ENCODE results near the gene GABRB1.

Gene GABRB1

DNA sequence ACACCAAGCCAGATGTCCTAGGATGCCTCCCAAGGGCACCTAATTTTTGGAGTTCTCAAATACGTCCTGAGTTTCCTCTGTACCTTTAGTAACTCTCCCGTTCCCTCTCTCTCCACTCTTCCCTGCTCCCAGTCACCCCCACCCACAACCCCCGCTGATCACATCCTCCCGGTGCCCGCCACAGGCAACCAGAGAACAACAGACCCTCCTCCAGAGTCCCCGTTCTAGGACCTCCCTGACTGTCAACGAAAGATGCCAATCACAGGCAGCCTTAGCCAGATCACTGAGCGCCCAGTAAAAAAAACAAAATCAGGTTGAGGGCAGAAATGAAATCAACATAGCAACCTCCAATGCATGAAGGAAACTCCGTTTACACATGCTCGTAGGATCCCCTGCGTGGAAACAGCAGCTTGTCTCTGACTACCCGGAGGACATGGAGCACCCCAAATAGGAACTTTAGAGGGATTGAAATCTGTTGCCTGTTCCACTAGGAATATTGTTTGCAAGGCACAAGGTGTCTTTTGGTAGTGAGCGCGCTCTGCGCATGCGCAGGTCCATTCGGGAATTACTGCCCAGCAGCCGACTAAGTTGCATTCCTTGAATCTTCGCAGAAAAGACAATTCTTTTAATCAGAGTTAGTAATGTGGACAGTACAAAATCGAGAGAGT, at the start of gene GABRB1:
Gene GABRB1, plus strand, starts transcription at position 557 of the 668 bp plus-strand sequence.
- DNase-seq (ENCODE audit: low read depth in 2 of 2): no peak

DNA sequence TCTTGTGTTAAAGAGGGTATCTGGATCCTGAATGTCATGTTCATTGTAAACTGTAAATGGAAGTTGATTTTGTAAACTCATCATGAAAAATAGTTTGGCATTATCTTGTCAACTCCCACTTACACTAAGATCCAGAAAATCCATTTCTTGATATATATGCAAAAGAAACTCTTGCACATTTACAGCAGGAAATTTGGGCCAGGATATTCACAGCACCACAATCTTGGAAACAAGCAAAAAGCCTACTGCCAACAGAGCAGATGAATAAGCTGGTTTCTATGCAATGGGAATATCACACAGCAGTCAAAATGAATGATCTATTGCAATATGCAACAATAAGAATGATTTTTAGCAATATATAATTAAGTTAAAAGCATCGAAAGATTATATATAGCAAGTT, 46.6 kb upstream of the GABRB1 start:
- no peak for DNase-seq (ENCODE audit: low read depth in 2 of 2)

DNA sequence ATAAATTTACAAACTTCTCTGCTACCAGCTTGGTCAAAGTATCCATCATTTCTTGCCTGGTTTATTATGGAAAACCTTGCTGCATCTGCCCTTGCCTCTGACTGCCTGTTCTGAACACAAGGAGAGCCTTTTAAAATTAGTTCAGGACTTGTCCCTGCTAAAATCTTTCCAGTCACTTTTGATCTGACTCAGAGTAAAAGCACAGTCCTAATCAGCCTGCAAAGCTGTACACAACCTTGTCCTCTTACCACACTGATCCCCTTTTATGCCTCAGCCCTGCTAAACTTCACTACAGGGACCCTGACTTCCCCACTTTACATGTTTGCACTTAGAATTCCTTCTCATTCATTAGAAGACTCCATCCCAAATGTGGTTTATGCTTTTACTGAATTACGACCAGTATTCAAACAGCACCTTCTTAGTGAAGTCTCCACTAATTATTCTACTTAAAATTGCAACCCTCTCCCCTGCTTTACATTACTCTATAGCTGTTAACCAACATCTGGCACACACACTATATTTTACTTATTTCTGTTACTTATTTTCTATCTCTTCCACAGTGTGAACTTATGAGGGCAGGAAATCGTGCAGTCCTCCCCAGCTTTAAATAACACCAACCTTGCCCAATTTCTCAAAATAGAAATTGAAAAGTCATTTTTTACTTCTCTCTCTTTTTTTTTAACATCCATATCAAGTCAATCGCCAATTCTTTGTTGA, 44.3 kb upstream of the GABRB1 start:
- no peak for DNase-seq (ENCODE audit: low read depth in 2 of 2)

DNA sequence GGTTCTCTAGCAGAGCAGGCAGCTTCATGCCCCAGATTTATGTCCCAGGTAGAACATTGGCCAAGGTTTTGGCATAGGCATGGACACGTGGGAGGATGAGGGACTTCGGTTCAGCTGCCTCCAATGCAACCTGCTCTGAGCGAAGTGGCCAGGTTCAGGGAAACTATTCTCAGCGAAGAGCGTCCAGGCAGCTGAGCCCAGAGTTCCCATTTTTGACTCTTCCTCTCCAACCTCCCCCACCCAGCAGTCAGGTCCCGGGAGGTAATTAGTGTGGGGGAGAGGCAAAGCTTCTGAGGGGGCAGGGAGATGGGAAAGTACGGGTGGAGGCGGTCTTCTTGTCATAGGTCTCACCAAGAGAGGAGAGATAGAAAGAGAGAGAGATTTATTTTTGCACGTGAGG, 39.0 kb upstream of the GABRB1 start:
- no peak for DNase-seq (ENCODE audit: low read depth in 2 of 2)

DNA sequence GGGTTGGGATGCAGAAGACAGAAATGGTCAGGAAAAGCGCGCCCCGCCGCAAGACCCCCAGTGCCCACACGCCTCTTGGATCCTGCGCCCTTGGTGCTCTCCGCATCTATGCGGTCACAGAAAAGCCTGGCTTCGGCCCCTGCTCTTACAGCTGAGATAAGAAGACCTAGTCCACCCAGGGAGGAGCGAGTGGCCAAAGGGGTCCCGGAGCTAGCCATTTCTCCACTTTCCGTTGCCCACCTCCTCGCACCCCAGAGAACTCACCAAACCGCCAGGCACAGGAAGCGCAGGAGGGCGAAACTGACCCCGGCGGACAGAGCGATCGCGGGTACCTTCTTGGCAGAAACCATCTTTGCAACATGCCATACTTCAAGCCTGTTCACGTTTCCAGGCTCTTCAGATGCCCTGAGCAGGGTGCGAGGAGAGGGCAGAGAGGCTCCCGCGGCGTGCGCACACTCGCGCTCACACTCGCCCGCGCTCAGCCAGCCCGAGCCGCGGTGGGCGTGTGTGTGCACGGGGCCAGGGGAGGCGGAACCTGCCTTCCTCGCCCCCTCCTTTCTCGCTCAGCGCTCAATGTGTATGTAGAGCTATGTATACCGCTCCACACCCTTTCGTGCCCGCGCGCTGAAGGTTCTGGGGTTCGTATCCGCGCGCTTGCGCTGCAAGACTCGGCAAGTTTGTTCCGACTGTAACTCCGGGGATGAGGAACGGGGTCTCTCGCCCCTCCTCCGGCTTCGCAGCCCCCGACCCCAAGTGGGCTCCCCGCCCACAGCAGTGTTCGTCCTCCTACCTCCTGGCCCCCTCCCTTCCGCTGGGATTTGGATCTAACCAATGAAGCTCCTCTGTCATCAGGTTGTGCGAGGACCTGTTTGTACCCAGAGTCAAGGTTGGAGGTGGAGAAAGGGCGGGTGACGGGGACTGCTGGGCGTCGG, 38.0 kb upstream of the GABRB1 start, which contains the start of gene GABRA4:
Gene GABRA4, minus strand, starts transcription at position 507 of the 932 bp plus-strand sequence. Its CDS starts 157 bp downstream, at position 350.
- no peak for DNase-seq (ENCODE audit: low read depth in 2 of 2)

DNA sequence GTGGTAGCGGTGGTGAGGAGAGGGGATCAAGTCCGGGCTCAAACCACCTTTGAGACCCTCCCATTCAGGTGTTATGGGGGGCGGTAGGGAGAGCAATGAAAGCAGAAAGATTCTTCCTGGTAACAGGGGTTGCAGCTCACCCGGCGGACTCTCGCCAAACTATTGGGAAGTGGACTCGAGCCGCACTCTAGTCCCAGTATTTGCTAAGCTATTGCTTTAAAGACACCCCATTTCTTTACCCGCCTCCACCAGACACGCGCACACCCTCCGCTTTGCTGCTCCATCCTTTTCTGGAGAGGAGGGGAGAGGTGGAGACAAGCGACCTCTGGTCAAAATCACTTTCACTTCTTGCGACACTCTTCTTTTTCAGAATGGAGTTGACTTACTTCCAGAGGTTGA, 37.4 kb upstream of the GABRB1 start:
- no peak for DNase-seq (ENCODE audit: low read depth in 2 of 2)

DNA sequence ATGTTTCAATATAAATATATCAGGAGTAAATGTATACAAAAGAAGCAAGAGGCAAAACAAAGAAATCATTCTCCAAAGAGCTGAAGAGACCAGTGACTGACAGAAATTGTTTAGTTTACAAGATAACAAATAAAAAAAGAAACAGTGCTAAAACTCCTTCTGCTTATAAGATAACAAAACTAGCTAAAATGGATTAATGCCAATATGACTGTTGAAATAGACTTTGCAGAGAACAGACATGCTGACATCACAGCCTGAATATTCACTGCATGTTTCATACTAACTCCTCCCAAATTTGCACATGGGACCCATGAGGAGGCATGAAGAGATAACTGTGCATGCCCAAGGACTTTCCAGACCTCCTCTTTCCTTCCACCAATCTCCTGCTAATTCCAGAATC, 31.8 kb upstream of the GABRB1 start:
- no peak for DNase-seq (ENCODE audit: low read depth in 2 of 2)

DNA sequence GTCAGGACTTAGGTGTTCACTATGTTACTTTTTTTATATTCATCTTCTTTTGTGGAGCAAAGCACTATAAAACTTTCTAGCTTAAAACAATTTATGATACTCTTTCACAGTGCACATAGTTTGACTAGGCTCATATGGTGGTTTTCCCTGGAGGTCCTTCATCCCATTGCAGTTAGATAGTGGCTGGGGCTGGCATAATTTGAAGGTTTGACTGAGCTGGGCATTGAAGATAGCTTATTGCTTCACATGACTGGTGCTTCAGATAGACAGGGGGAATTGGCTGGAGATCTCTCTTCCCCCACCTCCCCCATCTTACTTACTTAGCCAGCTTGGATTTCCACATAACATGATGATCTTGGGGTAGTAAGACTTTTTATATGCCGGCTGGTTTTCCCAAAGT, 31.0 kb upstream of the GABRB1 start:
- DNase-seq (ENCODE audit: low read depth in 2 of 2): no peak

DNA sequence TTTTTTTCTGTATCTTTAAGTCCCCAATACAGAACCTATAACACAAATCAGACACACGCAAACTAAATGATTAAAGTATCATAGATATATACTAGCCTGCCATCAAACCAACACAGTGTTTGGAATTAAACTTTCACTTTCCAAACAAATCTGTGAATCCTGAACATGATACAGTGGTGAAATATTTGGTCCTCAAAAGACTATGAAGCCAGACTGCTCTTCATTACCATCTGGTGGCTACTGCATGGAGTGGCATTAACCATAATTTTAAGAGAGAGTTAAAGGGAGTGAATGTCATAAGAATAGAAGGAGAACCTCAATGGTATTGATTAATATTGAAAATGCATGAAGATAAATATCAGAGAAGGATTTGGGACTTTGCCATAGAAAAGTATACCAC, 28.8 kb upstream of the GABRB1 start:
- no peak for DNase-seq (ENCODE audit: low read depth in 2 of 2)

DNA sequence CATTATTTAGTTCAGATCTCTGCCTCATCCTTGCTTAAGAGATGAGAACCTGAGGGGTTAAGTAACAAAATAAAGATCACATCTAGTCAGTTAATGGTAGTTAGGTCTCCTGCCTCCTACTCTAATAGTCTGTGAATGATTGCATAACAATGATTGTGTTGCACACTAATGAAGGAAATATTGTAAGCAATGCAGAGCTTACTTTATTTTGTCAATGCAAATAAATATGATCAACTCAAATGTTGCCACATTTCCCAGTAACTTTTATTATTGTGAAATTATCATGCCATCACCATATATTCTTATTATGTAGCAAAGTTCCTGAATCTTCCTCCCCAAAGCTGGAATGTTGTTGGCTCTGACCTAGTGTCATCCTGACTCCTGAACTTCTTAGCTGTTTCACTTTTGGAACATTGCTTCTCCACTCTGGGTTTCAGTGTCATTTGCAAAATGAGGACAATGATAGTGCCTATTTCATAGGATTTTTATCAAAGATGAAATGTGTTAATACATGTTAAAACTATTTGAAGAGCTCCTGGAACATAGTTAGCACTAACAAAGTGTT, 20.9 kb upstream of the GABRB1 start:
- no peak for DNase-seq (ENCODE audit: low read depth in 2 of 2)

DNA sequence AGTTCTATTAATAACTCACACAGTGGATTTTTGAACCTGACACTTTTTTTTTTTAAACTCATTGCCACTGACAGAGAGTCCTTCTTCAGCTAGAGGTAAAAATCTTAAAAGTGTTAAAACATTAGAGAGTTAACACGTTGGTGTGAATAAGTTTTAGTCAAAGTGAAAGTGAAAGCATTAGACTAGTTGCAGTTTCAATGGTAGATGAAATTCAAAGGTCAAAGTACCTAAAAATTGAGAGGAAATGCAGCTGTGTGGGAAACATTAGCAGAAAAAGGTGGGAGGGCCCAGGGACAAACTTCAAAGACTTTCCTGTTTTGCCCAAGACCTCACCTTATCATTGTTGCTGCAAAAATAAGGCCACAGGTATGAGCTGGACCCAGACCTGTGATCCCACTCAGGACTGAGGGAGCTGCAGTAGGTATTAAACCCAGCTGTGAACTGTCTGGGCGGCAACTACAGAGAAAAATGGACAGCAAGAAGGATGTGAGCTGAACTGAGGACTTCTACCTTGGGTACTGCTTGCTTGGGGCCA, 20.4 kb upstream of the GABRB1 start:
- DNase-seq (ENCODE audit: low read depth in 2 of 2): no peak

DNA sequence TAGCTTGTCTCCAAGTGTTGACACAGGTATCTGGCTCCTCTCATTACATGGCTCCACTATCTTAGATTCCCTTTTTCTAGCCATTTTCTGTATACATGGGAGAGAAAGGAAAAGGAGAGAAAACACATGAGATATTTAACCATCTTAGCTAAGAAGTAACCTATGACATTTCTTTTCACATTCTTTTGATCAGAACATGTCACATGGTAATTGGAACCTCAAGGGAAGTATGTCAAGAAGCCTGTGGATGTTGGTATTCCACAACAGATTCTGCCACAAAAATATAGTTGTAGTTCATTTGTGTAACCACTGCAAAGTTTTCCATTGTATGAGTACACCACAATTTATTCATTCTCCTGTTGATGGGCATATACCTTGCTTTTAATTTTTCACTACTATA, 18.7 kb upstream of the GABRB1 start:
- DNase-seq (ENCODE audit: low read depth in 2 of 2): no peak

DNA sequence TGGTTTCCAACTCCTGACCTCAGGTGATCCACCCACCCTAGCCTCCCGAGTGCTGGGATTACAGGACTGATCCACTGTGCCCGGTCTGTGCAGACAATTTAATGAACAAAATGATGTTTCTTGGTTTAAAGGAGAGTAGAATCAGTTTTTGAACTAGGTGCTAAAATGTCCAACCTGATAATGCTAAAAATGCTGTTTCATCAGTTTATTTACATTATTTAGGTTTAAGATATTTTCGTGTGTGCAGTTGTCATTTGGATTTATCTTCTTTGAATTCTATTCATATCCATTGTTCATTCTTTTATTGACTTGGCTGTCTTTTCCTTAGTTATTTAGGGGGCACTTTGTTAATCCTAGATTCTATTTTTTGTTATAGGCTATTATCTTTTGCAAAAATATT, 18.0 kb upstream of the GABRB1 start:
- DNase-seq (ENCODE audit: low read depth in 2 of 2): no peak

DNA sequence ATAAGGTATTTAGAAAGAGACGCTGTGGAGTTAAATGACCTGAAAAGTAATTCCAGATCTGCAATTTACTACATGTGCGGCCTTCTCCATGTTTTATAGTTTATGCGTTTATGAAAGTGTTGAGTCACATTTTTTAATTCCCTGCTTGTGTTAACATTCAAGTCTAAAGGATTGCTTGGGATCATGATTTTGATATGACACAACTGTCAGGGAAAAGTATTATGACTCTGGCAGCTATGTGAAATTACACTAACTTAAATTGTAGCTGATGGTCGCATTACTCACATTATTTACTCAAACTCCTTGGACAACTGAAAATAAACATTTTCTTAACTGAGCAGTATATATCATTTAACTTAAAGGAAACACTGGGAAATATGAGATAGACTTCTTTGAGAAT, 14.3 kb upstream of the GABRB1 start:
- no peak for DNase-seq (ENCODE audit: low read depth in 2 of 2)

DNA sequence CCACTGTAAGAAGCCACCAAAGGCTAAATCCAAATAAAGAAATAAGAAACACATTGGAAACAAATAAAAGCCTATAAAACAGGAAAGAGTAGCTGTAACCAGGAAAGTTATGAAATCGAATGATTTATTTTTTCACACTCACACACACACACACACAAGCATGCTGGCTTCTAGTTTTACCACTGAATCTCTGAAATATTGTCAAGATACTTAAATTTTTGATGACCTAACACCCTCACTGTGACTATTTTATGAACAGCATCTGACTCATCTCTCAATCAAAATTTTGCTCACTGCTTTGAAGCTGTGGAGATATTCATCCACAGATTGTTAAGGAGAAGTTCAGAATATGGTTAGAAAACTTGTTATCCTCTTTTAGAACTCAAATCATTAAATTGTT, 13.9 kb upstream of the GABRB1 start:
- DNase-seq (ENCODE audit: low read depth in 2 of 2): no peak

DNA sequence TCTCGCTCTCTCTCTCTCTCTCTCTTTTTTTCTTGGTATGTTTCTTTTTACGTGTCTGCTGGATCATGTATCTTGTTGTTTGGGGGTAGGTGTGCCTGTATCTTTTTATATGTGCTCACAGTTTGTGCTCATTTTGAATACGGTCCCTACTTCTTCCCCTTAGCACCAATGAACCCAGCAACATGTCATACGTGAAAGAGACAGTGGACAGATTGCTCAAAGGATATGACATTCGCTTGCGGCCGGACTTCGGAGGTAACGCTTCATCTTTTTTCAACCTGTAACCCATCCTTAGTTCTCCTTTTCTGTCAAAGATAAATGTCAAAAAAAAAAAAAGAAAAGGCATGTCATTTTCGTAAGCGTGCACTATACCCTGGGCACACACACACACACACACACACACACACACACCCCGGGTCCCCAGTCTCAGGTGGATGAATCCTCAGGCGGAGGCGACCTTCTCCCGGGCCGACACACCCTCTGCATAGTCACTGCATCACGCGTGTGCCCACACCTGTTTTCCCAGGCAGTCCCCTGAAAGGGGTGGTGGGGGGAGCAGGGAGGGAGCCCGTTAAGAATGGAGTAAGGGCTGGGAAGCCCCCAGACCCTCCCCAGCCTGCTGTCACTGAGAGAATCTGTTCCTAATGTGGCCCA, 511 bp downstream of the GABRB1 start:
- no peak for DNase-seq (ENCODE audit: low read depth in 2 of 2)

DNA sequence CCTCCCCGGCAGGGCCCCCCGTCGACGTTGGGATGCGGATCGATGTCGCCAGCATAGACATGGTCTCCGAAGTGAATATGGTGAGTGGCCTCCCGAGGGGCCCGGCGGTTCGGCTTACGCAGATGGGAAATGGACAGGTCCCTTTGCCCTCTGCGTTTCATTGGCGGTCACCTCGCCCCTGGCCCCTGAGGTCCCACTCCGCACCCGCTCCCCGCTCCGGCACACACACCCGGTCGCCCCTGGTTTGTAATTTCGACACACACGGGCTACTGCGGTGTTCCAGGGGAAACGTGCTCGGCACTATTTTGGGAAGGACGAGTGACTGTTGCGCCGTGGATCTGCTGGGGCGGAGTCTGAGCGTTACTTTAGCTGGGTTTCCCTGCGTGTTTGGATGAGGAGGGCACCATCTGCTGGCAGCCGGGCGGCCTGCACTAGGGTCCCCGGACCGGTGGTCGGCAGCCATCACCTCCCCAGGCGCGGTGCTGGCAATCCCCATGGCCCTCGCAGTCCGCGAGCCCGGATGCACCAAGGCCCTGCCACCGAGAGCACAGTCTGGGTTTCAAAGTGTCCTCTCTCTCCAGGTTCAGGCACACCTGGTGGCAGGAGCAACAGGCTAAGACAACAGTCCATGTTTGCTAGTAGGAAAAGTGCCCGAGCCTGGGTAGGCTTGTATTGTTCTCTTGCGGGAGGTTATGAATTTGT, 1.2 kb downstream of the GABRB1 start:
- no peak for DNase-seq (ENCODE audit: low read depth in 2 of 2)

DNA sequence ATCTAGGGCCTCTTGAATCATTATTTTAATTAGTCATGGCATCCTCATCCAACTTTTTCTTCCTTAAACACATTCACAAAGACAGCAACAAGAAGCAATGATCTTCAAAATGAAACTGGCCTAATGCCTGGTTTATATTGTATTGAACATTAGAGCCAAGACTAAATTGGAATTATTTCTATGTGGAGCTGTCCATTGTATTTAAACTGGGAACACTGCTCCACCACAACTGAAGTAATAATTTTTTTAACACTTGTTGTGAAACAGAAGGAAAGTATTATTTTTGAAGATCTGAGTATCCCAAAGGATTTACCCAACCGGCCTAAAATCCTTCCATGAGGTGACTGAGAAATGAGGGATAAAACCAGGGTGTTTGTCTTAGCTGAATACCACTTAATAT, 6.9 kb downstream of the GABRB1 start:
- no peak for DNase-seq (ENCODE audit: low read depth in 2 of 2)

DNA sequence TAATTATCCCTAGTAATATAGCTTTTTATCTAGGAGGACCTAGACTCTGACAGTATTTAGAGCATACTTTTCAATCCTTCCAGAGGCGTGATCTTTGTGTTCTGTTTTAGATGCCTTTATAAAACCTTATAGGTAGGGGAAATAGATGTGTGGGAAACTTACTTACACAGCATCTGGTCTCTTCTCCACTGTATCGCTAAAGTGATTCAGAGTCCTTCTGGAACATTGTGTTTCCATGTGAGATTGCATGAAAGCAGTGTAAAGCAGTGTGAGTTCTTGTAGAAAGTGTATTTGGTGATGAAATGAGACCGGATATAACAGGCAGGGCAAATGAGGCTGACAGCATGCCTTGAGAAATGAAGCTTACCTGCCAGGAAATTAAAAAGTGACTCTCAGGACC, 9.5 kb downstream of the GABRB1 start:
- DNase-seq (ENCODE audit: low read depth in 2 of 2): no peak

DNA sequence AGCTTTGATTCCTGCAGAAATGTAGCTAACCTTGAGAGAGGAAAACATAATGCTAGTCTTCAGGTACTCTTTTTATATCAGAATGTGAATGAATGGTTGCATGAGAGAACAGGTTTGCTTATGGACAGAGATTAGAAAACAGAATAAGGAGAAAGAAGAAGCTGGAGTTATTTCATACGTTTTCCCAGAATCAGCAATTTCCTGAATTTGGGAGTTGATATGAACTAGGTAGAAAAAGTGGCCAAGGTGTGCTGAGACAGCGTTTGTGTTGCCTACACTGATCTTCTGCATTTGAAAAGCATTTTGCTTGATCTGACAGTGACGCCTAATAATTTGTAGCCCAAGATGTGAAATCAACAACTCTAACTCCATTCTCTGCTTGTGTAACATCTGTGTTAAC, 12.5 kb downstream of the GABRB1 start:
- no peak for DNase-seq (ENCODE audit: low read depth in 2 of 2)

DNA sequence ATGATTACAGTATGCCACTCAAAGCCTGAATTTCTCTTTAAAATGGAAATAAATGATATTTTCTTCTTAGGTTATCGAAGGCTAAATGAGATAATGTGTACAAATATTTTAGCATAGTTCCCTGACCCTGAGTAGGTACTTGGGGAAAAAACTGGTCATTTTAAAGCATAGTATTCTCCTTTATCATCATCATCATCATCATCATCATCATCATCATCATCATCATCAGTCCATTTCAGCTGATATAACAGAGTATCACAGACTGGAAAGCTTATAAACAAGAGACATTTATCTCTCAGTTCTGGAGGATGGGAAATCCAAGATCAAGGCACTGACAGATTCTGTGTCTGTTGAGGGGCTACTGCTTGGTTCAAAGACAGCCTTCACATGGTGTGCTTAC, 13.9 kb downstream of the GABRB1 start:
- no peak for DNase-seq (ENCODE audit: low read depth in 2 of 2)

Data from stimulated activated CD8-positive, alpha-beta memory T cell treated with anti-CD3 and anti-CD28 coated beads, Interleukin-7, amount 100 ng/mL, for 1 hour (primary cell).